Suprapubic skin (tissue), 4 donors: ENCODE measurements around the gene ASTN2. TPM values are rescaled to one million over a fixed set of nuclear protein-coding genes. Genes with fewer than 3 reads are reported as not detected.

Source experiments
- DNase-seq, 2 donors: peaks; one replicate each; pipeline ENCODE4 v3.0.0-alpha.2; 2019; ENCODE audit warnings: low spot score in 2 of 2
- H3K27ac ChIP-seq: fragments of 200-600 bp; sonication (generic); one replicate; pipeline ENCODE4 v1.5.1; 2019
- H3K27me3 ChIP-seq: fragments of 200-600 bp; sonication (generic); one replicate; pipeline ENCODE4 v1.5.1; 2019
- H3K36me3 ChIP-seq: fragments of 200-600 bp; sonication (generic); one replicate; pipeline ENCODE4 v1.5.1; 2019
- H3K4me1 ChIP-seq: fragments of 200-600 bp; sonication (generic); one replicate; pipeline ENCODE4 v1.5.1; 2019
- H3K4me3 ChIP-seq: fragments of 200-600 bp; sonication (generic); one replicate; pipeline ENCODE4 v1.5.1; 2019; ENCODE audit warnings: mild to moderate bottlenecking
- H3K9me3 ChIP-seq: fragments of 200-600 bp; sonication (generic); one replicate; pipeline ENCODE4 v1.5.1; 2019
- CTCF ChIP-seq, 2 donors: fragments of 200-600 bp in 1 of 2; fragments of 450-650 bp in 1 of 2; sonication (generic) in 1 of 2; IDR thresholded peaks; one replicate each; pipeline ENCODE4 v1.5.1; 2016 to 2019; ENCODE audit warnings: antibody characterized with exemption in 2 of 2, mild to moderate bottlenecking in 1 of 2, moderate library complexity in 1 of 2
- EP300 ChIP-seq: sonication (generic); formaldehyde crosslinking; IDR thresholded peaks from one replicate; pipeline ENCODE4 v1.6.1; 2017; ENCODE audit warnings: antibody characterized with exemption
- POLR2A ChIP-seq, 2 donors: fragments of 450-650 bp; IDR thresholded peaks; one replicate each; pipeline ENCODE4 v1.6.1; 2017; ENCODE audit warnings: antibody characterized with exemption in 2 of 2, mild to moderate bottlenecking in 2 of 2, moderate library complexity in 2 of 2
- POLR2AphosphoS5 ChIP-seq, 3 donors: sonication (generic); formaldehyde crosslinking; IDR thresholded peaks; one replicate each; pipeline ENCODE4 v1.6.1; 2017; ENCODE audit warnings: antibody characterized with exemption in 3 of 3
- WGBS: methylation state at CpG from one replicate; pipeline ENCODE4 v1.1.5; 2018; 5-methylcytosine and 5-hydroxymethylcytosine counted together
- total RNA-seq, 4 donors: library from RNA; depleted of rRNA; stranded (reverse); fragments of >200 nt; gene quantifications; one replicate each; pipeline ENCODE4 v1.1.0, GENCODE V29; 2016

The ASTN2 gene
- total RNA-seq, 4 donors from 2014 or later: 2.0 to 6.9 (median 3.8) TPM

GRCh38 chr9:116750510-116750909 is 664.3 kb downstream of the ASTN2 start:
- Histone ChIP-seq H3K9me3 (no peaks in the 10 kb centered on the region), H3K4me1 (no peaks in the 10 kb centered on the region), H3K4me3 (no peak overlapping the region), H3K27ac (no peak overlapping the region), H3K36me3 (no peaks in the 10 kb centered on the region), H3K27me3 (no peaks in the 10 kb centered on the region)
- 76% methylated on average over 2 of the region's 2 CpGs for WGBS
- no peak for TF ChIP-seq EP300
- TF ChIP-seq POLR2A (IDR thresholded peaks at IDR 0.05): no peak
- no peak for TF ChIP-seq POLR2AphosphoS5 (IDR thresholded peaks at IDR 0.05)
- no peak for TF ChIP-seq CTCF (IDR thresholded peaks at IDR 0.05)
- DNase-seq: no peak

GRCh38 chr9:116749772-116750171 is 665.1 kb downstream of the ASTN2 start:
- TF ChIP-seq POLR2A (IDR thresholded peaks at IDR 0.05): no peak
- no peak for TF ChIP-seq EP300
- no peak for TF ChIP-seq CTCF (IDR thresholded peaks at IDR 0.05)
- no peak for TF ChIP-seq POLR2AphosphoS5 (IDR thresholded peaks at IDR 0.05)
- H3K4me3 ChIP-seq: no peak overlapping the region
- WGBS: 79% methylated on average over 2 of the region's 2 CpGs
- H3K4me1 ChIP-seq: no peaks in the 10 kb centered on the region
- H3K9me3 ChIP-seq: no peaks in the 10 kb centered on the region
- H3K36me3 ChIP-seq: no peaks in the 10 kb centered on the region
- no peak overlapping the region for H3K27ac ChIP-seq
- DNase-seq: no peak
- no peaks in the 10 kb centered on the region for H3K27me3 ChIP-seq

- no peak for DNase-seq
- WGBS: 98% methylated on average over 3 of the region's 3 CpGs
These were observed 665.7 kb downstream of the ASTN2 start for GRCh38 chr9:116749176-116749575.

GRCh38 chr9:116741742-116742141 is 673.1 kb downstream of the ASTN2 start:
- peaks cover 4% of the 10 kb centered on the region for H3K4me1 ChIP-seq
- WGBS: 89% methylated on average over 2 of the region's 2 CpGs
- DNase-seq: no peak
- no peaks in the 10 kb centered on the region for H3K36me3 ChIP-seq
- no peak overlapping the region for H3K27ac ChIP-seq
- no peak overlapping the region for H3K4me3 ChIP-seq
- TF ChIP-seq POLR2A (IDR thresholded peaks at IDR 0.05) (no peak), CTCF (IDR thresholded peaks at IDR 0.05) (no peak), POLR2AphosphoS5 (IDR thresholded peaks at IDR 0.05) (no peak), EP300 (no peak)
- no peaks in the 10 kb centered on the region for H3K27me3 ChIP-seq
- no peaks in the 10 kb centered on the region for H3K9me3 ChIP-seq

More at GRCh38 chr9:116749176-116749575, 665.7 kb downstream of the ASTN2 start:
- no peak for TF ChIP-seq CTCF (IDR thresholded peaks at IDR 0.05)
- Histone ChIP-seq H3K27ac (no peak overlapping the region), H3K9me3 (no peaks in the 10 kb centered on the region), H3K36me3 (no peaks in the 10 kb centered on the region), H3K27me3 (no peaks in the 10 kb centered on the region), H3K4me1 (no peaks in the 10 kb centered on the region), H3K4me3 (no peak overlapping the region)

GRCh38 chr9:116741086-116741740 is 673.6 kb downstream of the ASTN2 start:
- TF ChIP-seq EP300 (no peak), POLR2A (IDR thresholded peaks at IDR 0.05) (no peak), CTCF (IDR thresholded peaks at IDR 0.05) (no peak), POLR2AphosphoS5 (IDR thresholded peaks at IDR 0.05) (no peak)
- Histone ChIP-seq H3K4me1 (peaks cover 4% of the 10 kb centered on the region), H3K9me3 (no peaks in the 10 kb centered on the region), H3K36me3 (no peaks in the 10 kb centered on the region), H3K4me3 (no peak overlapping the region), H3K27ac (no peak overlapping the region), H3K27me3 (no peaks in the 10 kb centered on the region)
- WGBS: 68% methylated on average over 3 of the region's 3 CpGs
- no peak for DNase-seq
